NCI-H524 treated with DMSO at 0.1 percent for 48 hours (cell line): Measurements from ENCODE around the gene SUPT20H.

Experiments used
- DNase-seq: peaks from one replicate; lab custom pipeline; 2025; lab: John Stamatoyannopoulos, UW

SUPT20H gene

DNA sequence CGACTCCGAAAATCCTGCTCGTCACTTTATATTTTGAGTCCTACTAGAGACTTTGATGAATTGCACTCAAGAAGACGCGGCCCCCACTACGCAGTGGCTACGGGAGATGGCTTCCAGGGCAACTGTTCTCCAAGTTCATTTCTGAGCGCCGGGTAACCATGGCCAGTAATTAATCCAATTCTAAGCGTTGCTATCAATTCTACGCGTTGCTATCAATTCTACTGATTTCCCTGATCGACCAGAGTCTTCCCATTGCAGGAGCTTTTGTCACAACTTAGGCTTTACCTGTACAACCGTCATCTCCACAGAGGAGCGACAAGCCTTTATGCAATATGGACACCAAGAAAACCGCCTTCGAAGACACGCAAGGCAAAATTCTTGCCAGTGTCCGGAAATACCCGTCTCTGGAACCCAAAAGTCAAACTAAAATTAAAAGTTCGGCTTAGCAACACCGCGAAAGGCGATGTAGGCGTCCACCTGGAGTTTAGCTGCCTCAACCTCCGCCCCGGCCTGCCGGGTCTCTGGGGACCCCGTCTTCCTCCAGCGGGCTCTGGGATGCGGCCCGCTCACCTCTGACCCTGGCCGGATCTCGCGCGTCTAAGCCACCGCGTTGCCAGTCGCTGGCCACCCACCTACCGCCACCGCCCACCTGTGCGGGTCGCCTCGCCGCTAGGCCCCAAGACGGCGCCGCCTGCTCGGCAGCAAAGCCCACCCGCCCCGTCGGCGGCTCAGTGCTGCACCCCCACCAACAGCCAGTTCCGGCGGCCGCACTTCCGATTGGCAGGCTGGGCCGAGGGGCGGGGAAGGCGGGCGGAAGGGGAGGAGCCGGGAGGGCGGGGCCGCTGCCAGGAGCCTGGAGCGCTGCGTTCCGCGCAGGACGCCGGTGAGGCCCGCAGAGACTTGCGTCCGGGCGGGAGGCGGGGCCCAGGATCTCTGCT is at the start of gene SUPT20H:
Gene SUPT20H (minus strand): TSS at position 779 of the 938 bp plus-strand sequence. CDS start 8,198 bp downstream, outside the sequence.
- DNase-seq, result peak; percentile 57

- DNase-seq, result no peak
These were observed 49.7 kb upstream of the SUPT20H start for GRCh38 chr13:37109051-37109678.

DNA sequence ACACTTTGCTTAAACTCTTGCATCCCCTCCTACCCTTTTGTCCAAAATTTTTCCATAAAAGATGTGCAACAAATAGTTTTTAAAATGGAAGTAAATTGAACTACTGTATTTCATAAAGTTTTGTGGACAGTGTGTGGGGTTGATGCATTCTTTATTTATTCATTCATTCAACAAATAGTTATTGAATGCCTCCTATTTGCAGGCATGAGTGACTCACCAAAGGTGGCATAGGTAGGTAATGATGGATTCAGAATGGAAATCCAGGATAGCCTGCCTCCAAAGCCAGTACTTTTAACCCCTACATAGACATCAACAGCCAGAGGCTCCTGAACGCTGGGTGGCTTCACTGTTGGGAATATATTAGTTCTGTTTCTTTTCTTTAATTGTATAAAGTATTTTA is 48.4 kb upstream of the SUPT20H start:
- no peak for DNase-seq

DNA sequence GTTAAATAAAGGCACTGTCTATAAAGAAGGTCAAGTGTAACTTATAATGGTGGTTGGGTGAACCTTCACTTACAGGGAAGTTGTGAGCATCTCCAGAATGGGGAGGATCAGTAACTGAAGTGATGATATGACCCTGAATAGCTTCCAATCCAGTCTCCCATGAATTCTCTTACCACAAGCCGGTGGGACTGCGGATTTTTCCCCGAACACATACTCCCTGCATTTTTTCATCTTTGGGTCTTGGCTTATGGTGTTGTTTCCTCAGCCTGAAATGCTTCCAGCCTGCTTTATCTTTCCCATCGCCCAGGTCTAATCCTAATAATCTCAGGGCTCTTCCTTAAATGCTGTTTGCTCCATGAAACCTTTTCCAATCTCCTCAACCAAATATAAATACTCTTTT is 48.0 kb upstream of the SUPT20H start:
- no peak for DNase-seq

GRCh38 chr13:37106642-37107041 is 47.2 kb upstream of the SUPT20H start:
- no peak for DNase-seq

GRCh38 chr13:37105251-37105714 is 45.8 kb upstream of the SUPT20H start, which contains the start of gene CSNK1A1L:
TSS of gene CSNK1A1L (minus strand) at chr13:37105664. CDS start at chr13:37105256, 408 bp downstream.
- no peak for DNase-seq

DNA sequence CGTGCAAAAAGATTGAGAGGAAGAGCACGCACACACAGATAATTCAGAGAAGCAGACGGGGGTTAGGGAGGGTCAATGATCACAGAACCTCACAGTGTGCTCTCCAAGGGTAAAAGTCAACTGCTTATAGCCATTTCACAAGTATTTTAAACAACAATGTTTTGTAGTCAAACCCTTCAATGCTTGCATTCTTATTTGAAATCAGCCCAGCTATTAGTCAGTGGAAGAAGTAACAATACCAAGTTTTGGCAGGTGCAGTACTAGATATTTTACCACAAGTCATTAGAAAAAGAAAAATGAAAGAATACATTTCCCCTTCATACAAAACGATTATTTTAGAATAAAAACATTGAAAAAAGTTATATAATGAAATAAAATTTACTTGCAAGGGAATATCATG is 43.4 kb upstream of the SUPT20H start:
- DNase-seq, result no peak

DNA sequence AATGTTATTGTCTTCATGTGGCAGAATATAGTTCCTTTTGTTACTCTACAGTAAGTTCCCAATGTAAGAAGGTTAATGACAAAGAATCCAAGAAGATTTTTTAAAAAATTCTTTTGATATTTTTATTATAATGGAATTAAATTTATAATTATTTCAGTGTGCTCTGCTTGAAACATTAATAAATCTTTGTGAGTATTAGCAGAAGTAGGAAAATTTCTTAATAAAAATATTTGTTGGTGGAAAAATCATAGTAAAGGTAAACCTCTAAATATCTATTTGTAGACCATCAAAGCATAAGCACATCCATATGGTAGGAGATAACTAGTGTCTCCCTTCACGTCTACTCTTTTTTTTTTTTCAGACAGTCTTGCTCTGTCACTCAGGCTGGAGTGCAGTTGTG is 41.7 kb upstream of the SUPT20H start:
- DNase-seq, result no peak

DNA sequence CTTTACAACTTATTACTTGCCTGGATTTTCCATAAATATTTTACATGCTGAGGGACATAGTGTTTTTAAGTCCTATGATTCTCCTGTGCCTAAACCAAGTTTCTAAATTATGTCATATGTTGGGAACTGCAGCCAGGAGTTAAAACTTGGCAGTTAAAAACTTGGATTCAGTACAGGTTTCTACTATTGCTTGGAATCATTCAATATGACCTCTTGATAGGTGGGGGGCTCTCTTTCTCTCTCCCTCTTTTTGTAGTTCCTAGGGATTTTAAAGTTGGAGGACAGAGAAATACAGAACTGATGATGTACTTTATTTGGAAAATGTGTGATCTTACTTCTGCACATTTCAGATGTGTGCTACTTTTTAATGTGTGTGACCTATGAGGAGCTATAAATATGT is 41.2 kb upstream of the SUPT20H start:
- no peak for DNase-seq

GRCh38 chr13:37097076-37097475 is 37.6 kb upstream of the SUPT20H start:
- DNase-seq, result no peak

DNA sequence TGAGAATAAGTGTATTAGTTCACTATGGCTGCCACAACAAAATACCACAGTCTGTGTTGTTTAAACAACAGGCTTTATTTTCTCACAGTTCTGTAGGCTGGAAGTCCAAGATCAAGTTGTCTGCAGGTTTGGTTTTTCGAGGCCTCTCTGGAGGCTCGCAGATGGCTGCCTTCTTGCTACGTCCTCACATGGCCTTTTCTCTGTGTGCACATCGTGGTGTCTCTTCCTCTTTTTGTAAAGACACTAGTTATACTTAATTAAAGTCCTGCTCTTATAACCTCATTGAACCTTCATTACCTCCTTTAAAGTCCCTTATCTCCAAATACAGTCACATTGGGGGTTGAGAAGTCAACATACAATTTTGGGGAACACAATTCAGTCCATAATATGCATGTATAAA is 35.4 kb upstream of the SUPT20H start:
- DNase-seq, result no peak

DNA sequence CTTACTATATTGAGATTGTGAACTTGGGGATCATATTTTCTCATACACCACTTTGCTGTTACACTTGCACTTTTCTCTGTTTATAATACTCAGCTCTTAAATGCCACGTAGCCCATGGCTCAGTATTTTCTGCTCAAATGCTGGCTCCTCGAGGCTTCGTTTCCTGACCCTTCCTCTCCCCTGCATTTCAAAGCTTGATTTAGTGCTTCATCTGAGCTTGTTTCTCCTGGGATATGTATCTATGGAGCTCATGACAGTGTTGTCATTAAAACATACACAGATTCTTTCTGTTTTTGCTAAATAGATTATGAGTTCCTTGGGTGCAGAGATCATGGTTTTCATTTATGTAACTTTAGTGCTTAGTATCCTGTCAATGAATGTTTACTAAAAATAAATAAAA is 34.6 kb upstream of the SUPT20H start:
- no peak for DNase-seq

- DNase-seq, result no peak
These were observed 32.3 kb upstream of the SUPT20H start for GRCh38 chr13:37091835-37092234.

- no peak for DNase-seq
These were observed 31.4 kb upstream of the SUPT20H start for GRCh38 chr13:37090912-37091311.

DNA sequence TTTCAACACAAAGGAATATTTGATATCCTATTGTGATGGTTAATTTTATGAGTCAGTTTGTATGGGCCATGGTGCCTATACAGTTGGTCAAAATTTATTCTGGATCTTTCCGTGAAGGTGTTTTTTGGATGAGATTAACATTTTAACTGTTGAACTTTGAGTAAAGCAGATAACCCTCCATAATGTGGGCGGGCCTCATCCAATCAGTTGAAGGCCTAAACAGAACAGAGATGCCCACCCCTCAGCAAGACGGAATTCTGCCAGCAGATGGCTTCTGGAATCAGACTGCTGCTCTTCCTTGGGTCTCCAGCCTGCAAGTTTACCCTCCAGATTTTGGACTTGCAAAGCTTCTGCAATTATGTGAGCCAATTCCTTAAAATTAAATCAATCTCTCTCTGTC is 30.0 kb upstream of the SUPT20H start:
- DNase-seq, result no peak

DNA sequence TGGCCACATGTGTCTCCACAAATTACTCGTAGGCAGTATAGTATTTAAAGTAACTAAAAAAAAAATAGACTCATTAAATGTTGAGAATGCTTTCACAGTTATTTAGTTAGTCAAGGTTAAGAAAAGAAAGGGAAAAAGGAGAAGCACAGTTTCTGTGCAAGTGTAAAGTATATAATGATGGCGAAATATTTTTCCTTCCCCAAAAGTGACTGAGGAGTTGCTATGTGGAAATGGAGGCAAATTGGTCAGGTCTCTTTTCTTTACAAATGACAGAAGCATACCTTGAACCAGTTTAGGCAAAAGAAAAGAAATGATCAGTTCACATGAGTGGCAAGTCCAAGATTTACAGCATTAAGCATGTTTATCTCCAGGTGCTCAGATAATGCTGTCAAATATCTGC is 28.0 kb upstream of the SUPT20H start:
- DNase-seq, result no peak

DNA sequence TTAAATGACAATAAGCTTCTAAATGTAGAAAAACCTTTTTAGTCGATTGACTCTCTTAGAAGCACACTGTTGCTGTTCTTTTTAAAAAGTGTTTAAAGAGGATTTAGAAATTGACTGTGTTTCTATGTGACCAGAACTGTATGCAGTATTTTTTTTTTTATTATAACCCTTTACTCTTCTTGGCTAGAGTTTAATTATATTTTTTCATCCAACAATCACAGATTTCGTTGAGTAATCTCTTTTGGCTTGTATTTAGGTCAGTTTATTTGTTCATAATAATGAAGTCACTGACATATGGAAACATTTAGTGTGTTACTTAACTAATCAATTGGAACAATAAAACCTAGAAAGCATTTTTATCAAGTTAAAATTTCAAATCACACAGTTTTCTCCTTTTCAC is 26.1 kb upstream of the SUPT20H start:
- DNase-seq, result no peak

DNA sequence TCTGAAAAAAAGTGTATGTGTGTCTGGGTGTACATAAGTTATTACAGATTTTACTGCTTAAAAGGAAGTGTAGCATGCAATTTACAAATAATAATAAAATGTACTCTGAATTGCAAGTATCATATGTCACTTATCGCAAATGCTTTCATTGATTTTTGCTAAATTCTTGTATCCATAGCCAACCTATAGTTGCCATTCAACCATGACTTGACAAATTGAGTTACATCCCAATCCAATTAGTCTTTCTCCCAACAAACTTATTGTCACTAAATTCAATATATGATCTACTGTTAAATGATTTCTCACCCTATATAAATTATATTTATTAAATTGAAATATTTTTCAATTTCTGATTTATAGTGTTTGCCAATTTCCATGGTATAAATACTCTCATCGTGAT is 17.3 kb upstream of the SUPT20H start:
- no peak for DNase-seq

GRCh38 chr13:37075164-37075563 is 15.7 kb upstream of the SUPT20H start:
- DNase-seq, result no peak

DNA sequence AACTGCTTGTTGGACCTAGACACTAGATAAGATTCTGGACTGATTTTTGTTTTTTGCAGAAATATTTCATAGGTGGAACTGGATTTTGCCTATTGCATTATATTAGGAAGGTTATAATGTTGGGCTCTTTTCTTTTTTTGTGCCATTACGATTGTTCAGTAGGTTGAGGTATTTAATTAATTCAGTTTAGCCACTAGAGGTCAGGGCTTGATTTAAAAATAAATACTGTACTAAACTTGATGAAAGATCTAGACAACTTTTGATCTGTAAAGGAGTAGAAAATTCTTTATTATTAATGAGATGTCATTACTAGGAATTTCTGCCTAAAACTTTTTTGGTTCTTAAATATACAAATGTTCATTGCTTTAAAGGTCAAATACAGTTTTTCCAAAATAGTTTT is 15.2 kb upstream of the SUPT20H start:
- DNase-seq, result no peak

GRCh38 chr13:37072024-37072423 is 12.5 kb upstream of the SUPT20H start:
- no peak for DNase-seq

DNA sequence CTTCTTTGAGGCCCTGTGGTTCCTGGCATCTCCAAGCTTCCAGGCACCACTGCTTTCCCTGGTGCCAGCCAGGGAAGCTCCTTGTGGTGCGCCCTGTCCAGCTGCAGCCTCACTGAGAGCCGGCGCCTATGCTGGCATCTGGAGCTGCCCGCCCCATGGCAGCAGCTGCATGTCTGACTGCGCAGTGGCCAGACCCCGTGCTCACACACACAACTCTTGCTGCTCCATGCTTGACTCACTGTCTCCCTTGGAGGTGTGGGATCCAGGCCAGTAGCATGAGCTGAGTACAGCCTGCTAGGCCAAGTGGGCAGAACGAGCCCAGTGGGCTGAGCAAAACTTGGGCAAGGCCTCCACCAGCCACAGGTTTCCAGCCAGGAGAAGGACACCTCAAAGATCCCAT is 11.5 kb upstream of the SUPT20H start:
- DNase-seq, result no peak

DNA sequence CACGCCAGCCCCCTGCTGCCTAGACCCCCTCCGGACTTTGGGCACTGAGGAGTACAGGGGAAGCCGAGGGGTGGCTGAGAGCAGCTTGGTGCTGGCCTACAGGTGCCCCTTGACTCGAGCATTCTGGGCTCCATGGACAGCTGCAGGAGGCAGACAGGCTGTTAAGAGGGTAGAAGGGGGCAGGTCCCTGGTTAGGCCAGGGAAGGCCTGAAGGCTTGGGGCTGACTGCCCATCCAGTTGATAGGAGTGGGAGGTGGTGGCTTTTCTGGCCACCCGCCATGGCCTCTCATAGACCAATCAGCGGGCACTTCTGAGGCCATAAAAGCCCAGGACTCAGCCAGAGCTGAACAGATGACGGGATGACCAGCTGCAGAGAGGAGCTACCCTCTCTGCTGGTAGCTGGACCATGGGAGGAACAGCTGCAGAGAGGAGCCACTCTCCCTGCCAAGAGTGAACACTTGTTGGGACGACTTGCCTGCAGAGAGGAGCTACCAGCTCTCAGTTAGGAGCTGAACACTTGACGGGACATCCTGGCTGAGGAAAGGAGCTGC is 10.7 kb upstream of the SUPT20H start:
- DNase-seq, result no peak
